GM19351 (cell line): ENCODE data around the gene TTC28.
"Not testable (repeated sequence)": the region's sequence is repeated elsewhere in the genome, so short reads cannot be mapped to it uniquely, and the experiment has no call there.

Experiments used
- ATAC-seq: cut with Tn5 transposase; IDR thresholded peaks from one replicate; pipeline ENCODE4 v1.9.1; 2021; ENCODE audit warnings: mild to moderate bottlenecking, moderate library complexity; ENCODE audit not compliant: unreplicated experiment

Gene TTC28

DNA sequence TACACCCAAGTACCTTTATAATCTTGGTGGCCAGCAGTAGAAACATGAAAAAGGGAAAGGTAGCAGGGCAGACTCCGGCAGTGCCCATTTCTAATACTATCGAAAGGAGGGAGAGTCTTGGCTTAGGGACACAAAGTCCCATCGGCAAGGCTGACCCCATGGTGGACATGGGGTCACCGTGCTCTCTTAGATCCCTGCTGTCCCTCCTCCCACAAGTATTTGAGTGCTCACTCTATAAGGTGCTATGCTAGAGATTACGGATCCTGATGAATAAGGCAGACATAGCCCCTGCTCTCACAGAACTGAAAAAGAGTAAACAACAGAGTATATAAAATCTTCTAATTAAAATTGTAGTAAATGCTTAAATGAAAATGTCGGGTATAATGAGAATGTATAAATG lies 588.2 kb downstream of the TTC28 start:
- no peak for ATAC-seq

DNA sequence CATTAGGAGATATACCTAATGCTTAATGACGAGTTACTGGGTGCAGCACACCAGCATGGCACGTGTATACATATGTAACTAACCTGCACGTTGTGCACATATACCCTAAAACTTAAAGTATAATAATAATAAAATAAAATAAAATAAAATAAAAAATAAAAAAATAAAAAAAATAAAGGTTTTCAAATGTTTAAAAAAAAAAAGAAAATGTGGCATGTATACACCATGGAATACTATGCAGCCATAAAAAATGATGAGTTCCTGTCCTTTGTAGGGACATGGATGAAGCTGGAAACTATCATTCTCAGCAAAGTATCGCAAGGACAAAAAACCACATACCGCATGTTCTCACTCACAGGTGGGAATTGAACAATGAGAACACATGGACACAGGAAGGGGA lies 590.1 kb downstream of the TTC28 start:
- ATAC-seq = not testable (repeated sequence)

DNA sequence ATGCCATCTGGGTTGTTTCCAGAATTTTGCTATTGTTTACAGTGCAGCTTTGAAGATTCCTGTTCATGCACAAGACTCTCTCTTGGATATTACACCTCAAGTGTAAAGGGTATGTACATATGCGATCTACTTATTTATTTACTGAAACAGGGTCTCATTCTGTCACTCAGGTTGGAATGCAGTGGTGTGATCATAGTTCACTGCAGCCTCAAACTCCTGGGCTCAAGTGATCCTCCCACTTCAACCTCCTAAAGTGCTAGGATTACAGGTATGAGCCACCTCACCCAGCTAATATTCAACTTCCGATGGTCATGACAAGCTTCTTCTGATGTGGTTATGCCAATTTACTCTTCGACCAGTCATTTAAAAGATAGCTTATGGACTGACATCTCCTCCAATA lies 602.5 kb downstream of the TTC28 start:
- no peak for ATAC-seq

DNA sequence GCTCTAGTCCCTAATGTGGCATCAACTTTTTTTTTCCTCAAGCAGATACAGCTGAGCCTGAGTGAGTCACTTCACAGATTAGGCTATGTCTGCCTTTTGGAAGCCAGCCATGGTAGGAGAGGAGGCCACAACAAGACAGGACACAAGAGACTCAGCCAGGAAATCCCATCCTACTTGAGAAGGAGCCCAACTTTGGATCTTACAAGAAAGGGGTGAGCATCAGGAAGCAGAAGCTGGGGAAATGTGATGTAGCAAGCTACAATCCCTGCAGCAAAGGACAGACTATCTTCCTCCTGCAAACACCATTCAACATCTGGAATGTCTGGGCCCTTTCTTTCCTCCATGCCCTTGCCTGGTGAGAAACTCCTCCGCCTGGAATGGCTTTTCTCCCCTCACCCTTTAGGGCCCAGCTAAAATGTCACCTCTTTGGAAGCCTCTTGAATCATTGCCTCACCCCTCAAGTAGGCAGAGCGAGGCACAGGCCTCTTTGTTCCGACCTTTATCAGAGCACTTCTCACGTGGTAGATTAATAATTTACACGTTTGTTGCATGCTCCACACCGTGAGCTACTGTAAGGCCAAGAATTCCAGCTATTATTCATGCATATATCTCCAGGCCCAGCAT lies 604.2 kb downstream of the TTC28 start:
- no peak for ATAC-seq

DNA sequence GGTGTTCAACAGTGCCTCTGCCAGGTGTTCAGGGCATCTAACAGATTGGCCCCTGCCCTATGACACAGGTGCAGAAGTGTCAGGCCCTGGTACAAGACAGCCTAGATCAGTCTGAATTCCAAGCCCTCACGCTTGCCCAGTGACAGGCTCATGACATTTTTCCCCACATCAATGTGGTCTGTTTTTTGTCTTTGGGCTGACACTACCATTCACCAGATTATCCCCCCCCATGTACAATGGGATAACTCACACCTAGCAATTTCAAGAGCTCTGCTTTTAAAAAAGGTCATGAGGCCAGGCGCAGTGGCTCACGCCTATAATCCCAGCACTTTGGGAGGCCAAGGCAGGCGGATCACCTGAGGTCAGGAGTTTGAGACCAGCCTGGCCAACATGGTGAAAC lies 605.1 kb downstream of the TTC28 start:
- no peak for ATAC-seq

DNA sequence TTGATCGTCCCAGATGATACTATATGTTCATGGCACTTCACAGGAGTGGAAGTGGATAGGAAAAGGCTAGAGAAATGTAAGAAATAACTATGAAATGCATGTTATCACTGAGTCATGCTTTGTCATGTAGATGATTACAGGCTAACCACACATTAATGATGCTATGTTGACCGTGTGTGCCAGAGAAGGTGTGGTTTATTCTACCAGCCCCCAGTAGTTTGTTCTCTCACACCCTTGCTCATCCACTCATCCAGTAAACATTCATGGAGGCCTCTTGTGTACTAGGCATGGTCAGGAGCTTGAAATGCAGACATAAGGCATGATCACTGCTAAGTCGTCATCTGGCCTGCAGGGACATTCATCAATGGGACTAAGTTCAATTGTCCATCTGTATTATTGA lies 607.6 kb downstream of the TTC28 start:
- ATAC-seq = no peak

DNA sequence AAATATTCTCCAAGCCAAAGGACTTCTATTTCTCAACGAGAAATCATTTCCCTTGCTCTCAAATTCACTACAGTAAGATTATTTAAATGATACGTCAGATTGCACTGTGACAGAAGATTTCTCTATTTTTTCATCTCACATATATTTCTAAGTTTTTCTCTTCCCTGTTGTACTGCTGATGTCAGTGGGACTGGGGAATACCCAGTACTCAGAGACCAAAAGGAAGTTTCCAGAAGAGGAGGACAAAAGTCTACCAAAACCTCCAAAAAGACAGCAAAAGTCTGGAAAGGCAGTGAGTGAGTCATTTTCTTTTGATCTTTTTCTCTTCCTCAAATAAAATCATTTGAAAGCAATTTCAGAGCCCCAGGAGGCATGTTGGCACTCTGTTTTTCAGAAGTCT lies 610.8 kb downstream of the TTC28 start:
- ATAC-seq = no peak

DNA sequence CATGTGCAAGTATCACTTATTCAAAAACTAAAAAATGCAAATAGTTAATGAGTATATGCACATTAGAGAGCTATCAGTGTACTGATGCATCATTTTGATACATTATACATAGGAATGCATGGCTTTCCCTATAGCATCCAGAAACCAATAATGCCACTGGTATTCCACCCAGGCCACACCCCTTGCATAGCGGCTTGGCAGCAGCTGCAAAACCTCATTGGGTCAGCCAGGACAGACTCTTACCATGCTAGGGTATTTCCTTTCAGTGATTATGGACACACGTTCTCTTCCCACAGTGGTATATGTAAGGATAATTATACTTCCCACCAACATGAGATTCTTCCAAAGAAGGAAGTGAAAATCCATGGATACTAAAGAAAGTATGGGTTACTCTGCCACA lies 614.7 kb downstream of the TTC28 start:
- ATAC-seq = no peak

DNA sequence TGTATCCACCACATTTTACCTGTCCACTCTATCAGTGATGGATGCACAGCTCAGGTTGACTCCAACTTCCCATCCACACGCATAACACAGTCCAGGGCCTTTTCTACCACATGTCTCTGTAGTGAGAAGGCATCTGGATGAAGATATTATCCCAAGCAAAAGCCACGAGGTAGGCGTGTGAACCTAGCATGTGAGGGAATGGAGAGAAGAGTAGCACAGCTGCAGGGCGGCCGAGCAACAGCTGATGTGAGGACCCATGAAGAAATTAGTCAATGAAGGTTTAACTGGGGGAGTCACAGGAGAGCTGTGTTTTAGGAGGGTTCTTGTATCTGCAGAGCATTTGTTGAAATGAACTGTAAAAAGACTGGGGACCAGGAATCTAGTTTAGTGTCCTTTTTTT lies 616.0 kb downstream of the TTC28 start:
- ATAC-seq = no peak

DNA sequence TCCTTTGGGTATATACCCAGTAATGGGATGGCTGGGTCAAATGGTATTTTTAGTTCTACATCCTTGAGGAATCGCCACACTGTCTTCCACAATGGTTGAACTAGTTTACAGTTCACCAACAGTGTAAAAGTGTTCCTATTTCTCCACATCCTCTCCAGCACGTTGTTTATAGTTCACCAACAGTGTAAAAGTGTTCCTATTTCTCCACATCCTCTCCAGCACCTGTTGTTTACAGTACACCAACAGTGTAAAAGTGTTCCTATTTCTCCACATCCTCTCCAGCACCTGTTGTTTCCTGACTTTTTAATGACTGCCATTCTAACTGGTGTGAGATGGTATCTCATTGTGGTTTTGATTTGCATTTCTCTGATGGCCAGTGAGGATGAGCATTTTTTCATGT lies 619.0 kb downstream of the TTC28 start:
- not testable (repeated sequence) for ATAC-seq

DNA sequence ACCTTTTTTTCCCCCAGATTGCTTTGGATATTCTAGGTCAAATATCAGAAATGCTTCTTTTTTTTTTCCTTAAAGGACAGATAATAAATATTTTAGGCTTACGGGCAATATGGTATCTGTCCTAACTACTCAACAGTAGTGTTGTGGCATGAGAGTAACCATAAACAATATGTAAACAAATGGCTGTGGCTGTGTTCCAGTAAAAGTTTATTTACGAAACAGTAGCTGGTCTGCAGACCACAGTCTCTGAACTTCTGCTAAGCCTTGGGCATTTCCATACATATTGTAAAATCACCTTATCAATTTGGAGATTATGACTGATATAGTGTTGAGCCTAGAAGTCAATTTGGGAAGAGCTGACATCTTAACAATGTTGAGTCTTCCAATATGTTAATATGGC lies 621.6 kb downstream of the TTC28 start:
- no peak for ATAC-seq

DNA sequence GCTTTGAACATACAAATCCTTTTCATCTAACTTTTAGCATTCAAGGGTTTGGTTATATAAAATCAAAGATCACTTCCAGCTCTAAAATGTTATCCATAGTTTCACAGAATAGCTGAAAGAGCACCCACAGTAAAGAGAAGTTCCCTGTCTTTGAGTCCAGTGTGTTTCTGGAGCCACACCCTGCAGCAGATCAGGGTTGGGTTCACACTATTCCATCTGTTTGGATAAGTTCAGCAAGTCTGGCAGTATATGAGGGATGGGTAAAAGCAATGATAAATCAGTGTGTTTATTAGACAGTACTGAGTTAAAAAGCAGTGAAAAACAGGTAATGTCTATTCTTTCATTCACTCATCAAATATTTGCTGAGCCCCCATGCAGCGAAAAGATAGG lies 624.8 kb downstream of the TTC28 start:
- no peak for ATAC-seq

DNA sequence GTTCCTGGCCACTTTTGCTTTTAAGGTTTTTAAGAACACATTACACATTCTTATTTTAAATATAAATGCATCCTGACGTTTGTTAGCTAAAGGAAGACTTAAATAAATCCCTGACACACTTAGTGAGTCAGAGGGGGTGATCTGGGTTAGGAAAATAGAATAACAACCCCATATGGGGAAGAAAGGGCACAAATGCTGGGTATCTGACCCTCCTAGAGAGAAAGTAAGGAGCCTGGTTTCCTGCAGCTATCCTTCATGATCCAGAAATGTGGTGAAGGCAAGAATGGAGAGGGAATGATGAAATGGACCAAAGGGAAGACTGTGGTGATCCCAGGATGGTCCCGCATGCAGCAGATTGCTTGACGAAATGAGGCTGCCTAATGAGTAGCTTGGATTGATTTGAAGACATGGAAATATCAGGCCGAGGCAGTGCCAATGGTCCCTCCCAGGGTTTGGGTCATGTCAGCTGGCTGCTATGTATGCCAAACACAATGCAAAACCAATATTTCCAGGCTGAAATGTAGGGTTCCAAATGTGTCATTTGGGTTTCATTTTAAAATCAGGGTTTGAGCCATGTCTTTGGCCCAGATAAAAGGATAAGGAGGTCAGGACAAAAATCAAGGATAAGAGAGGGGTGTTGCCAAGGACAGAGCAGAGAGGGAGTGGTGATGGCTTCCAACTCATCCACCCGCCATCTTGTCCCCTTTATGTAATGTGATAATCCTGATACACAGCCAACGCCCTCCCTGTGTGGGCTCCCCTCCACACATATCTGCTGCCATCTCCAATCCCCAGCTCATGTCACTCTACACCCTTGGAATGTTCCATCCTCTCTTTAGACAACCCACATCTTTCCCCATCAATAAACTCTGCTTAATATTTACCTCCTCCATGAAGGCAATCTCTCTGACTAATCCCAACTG lies 625.5 kb downstream of the TTC28 start:
- no peak for ATAC-seq

DNA sequence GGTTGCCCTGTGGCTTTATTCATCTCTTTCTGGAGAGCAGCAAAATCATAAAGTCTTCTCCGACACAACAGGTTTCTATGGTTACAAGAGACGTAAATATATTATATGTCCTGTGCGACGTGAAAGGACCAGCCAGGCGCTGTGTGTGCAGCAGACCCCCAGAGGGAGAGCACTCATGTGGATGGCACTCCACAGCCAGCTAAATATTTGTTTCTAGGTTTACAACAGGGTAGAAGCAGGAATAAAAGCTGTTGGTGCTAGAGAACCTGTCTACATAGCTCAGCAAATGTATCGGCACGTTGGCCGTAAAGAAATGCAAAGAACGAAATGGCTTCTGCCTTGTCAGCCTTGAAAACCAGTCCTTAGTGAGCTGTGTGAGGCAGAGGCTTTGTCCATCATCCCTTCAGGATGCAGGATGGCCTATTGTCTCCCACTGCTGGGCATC lies 626.8 kb downstream of the TTC28 start:
- no peak for ATAC-seq

DNA sequence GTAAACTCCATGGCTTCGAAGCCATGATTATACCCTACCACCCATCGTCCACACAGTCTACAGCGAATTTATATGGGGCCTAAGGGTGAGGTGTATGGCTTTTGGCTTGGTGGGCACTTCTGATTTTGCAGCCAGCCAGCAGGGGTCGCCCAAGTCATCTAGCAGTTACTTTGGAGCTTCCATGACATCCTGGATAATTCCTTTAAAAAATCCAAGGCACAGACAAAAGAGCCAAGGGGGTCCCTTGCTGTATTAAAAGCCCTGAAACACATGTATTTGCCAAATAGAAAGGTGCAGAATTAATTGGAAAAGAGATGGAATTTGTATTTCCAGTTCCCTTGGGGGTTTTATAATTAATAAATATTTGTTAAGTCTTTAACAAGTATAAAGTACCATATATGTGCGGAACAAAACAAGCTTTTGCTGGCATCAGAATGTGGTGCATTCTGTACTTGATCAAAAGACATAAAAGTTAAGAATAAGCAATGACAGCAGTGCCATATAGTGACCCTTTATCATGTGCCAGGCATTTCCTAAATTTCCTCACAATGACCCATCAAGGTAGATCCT lies 627.8 kb downstream of the TTC28 start:
- ATAC-seq = no peak

DNA sequence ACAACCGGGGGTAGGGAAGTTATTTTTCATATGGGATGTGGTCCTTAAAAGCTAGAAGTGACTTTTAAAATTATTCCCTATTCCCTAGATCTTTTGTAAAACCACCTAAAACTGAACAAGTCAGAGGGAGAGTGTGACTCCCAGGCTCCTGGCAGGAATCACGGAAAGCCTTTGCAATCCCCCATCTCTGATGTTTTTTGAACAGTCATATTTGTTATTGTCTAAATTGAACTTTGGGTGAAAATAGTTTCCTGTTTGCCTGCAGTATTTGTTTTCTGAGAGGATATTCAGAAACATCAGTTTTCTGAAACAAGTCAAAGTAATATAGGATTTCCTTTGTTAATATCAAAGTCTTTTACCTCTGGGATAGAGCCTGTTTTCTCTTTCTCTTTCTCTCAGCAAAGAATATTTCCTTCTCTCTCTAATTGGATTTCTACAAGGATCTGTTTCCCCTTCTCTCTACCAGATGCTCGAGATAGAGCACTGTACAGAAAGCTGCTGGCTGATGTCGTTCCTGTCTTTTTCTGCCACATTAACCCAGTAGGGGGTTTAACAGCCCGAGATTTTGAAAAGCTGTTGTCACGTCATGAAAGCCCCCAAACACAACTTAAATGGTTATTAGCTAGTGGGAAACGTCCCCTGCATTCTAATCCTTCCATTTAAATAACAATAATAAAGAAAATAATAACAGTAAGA lies 628.4 kb downstream of the TTC28 start:
- no peak for ATAC-seq

DNA sequence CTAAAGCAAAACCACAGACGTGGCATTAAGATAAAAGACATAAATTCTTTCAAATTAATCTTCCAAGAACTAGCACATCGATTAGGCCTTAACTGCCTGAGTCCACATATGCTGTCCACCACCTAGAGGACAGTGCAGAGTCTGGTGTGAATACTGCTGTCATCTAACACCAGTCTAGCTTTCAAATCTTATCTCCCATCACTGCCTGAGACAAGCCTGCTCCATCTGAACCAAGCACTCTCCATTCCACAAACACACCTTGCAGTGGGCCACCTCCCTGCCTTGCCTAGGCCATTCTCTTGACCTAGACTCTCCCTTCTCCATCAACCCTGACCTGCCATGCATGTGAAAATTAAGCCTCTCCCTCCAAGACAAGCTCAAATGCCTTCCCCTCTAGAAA lies 631.1 kb downstream of the TTC28 start:
- no peak for ATAC-seq

DNA sequence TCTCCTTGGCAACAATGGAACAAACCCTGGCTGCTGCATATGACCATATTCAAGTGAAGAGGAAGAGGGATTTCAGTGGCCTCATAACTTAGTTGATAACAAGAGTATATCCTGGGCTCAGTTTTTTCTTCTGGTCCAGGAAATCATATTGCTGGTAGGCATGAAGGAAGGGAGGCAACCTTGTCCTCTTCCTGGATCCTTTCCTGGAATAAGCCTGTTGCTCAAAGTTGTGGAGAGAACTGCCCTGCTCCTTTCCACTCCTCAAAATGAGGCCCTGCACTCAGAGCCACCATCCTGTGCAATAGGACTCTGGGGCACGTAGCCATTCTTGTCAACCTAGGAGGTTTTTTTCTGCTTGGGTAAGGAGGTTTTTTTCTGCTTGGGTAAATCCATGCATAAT lies 631.9 kb downstream of the TTC28 start:
- no peak for ATAC-seq

DNA sequence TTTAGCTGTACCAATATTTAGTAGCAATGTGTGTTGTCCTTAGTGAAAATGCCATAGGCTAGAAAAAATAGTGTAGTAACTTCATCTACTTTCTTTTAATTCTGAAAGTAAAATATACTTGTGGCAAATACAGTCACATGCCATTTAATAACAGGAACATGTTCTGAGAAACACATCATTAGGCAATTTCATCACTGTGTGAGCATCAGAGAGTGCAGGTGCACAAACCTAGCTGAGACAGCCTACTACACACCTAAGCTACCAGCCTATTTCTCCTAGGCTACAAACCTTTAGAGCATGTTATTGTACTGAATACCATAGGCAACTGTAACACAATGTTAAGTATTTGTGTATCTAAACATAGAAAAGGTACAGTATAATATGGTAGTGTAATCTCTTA lies 633.5 kb downstream of the TTC28 start:
- no peak for ATAC-seq

DNA sequence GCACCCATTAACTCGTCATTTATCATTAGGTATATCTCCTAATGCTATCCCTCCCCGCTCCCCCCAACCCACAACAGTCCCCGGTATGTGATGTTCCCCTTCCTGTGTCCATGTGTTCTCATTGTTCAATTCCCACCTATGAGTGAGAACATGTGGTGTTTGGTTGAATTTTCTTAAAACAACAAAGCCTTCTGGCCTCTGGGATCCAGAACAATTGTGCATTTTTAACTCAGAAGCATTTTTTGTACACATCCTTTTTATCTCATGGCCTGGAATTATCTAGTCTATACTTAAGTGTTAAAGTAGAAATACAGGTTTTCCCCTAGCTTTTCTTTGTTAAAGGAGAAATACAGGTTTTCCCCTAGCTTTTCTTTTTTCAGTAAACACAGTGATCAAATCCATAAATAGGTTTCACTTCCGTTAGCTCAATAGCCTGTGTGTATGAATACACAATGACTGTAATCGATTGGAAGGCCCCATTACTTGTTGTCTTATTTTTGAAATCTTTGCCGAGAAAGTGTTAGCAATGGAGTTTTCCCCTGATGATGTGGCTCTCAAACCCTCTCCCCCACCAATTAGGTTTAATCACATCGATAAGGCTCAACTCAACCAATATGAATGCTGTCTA lies 635.0 kb downstream of the TTC28 start:
- no peak for ATAC-seq

DNA sequence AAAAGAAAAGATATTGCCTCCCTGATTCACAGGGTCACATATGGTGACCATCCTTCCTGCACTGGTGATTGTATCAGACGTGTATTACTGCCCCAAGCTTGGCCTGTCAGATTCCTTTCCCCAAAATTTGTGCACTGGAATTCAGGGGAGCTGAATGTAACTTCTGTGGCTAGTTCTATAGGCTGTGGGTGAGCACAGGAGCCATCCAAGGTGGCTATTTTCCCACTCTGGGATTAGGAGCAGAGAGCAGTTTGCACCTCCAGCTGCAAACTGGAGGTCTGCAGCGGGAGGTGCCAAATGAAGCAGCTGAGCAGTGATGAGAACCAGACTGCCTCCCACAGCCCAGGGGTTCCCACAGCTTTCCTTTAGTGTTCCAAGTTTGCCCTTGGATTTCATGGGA lies 636.4 kb downstream of the TTC28 start:
- no peak for ATAC-seq
